Stimulated activated naive CD8-positive, alpha-beta T cell treated with anti-CD3 and anti-CD28 coated beads, Interleukin-15, Interleukin-2, amounts not matched to agents 100 U/mL and 50 U/mL, for 24 hours (primary cell): ENCODE data around the gene XKR8.

Experiments used
- ATAC-seq: fragments of 150-1000 bp; cut with Tn5 transposase; one replicate; pipeline ENCODE4 v1.10.0; 2021
- DNase-seq: peaks from one replicate; pipeline ENCODE4 v3.0.0; 2021

XKR8 gene

DNA sequence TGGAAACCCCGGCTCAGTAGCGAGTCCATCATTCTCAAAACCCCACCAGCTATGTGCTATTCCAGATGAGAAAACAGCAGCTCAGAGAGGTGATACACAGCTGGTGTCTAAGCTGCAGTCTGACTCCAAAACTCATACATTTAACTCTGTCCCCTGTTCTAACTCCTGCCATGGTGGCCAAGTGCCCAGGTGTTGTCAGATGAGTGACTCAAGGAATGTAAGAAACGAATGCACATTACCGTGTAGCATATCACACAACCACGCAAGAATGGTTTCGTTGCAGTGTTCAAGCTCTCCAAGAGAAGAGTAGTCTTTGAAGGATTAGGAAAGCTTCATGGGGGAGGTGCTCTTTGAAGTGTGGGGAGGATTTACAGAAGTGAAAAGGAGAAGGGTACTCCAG lies 4.7 kb upstream of the XKR8 start:
- no peak for DNase-seq

DNA sequence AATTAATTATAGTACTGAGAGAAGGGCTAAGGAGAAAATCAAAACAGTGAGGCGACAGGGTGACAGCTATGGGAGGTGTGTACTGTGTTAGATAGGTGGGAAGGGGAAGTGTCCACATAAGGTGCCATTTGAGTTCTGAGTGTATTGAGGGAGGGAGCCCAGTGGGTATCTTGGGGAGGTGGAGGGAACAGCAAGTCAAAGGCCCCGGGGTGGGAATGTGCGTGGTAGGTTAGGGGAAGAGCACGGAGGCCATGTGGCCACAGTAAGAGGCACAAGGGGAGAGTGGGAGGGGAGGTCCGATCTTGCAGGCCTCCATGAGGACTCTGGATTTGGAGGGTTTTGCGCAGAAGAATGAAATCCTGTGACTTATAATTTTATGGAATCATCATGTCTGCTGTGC lies 3.0 kb upstream of the XKR8 start:
- ATAC-seq (no peak), DNase-seq (no peak)

More for the DNA sequence above, 4.7 kb upstream of the XKR8 start:
- no peak for ATAC-seq

DNA sequence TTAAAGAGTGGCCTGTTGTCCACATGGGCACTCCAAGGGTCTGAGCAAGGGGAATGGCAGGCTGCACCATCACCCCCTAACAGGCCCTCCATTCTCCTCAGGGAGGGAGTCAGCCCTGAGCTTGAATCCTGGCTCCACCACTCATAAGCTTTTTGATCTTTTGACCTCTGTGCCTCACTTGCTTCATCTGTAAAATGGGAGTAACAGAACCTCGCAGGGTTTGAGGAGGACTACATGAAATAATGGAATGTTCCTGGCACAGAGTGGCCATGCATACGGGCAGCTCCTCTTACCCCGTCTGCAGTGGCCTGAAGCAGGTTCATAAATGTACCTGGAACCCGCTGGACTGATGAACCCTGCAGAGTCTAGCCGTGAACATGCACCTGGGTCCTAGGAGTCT lies 2.1 kb upstream of the XKR8 start:
- DNase-seq: no peak
- no peak for ATAC-seq

DNA sequence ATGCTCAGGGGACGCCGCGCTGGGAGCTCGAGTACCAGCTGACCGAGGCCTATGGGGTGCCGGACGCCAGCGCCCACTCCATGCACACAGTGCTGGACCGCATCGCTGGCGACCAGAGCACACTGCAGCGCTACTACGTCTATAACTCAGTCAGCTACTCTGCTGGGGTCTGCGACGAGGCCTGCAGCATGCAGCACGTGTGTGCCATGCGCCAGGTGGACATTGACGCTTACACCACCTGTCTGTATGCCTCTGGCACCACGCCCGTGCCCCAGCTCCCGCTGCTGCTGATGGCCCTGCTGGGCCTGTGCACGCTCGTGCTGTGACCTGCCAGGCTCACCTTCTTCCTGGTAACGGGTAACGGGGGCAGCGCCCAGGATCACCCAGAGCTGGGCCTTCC lies 1.3 kb upstream of the XKR8 start:
- no peak for DNase-seq
- ATAC-seq: no peak

DNA sequence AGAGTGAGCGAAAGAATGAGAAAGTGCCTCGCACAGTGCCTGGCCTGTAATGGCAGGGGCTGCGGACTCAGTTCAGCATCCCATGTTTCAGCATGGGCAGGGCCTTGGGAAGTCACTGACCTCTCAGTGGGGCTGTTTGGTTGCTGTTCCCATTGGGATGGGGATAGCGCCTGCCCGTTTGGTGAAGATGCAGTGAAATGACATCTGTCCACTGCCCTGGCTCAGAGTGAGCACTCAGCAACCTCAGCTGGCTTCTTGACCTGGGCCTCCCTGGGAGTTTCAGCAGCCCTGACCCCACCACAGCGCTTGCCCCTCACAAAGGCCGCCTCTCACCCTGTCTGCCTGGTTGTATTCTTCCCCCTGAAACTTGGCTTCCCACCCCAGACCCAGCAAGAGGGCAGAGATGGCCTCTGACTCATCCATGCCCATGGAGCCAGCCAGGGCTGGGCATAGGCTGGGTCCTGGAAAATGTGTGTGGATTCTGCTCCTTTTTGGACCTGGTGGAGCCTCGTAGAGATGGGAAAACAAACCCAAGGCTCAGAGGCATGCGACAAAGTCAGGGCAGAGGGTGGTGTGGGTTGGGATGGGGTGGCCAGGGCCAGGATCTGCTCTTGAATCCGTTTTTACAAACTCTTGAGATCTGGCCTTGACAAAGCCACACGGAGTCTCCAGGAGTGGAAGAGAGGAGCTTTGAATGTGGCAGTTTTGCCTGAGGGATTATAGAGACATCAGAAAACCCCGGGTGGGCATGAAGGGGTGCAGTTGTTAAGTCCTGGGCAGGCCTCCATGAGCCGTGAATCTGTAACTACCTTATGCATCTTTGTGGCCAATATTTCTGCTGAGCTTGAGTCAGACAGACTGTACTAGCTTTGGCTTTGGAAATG lies 1.2 kb downstream of the XKR8 start:
- no peak for DNase-seq
- no peak for ATAC-seq

DNA sequence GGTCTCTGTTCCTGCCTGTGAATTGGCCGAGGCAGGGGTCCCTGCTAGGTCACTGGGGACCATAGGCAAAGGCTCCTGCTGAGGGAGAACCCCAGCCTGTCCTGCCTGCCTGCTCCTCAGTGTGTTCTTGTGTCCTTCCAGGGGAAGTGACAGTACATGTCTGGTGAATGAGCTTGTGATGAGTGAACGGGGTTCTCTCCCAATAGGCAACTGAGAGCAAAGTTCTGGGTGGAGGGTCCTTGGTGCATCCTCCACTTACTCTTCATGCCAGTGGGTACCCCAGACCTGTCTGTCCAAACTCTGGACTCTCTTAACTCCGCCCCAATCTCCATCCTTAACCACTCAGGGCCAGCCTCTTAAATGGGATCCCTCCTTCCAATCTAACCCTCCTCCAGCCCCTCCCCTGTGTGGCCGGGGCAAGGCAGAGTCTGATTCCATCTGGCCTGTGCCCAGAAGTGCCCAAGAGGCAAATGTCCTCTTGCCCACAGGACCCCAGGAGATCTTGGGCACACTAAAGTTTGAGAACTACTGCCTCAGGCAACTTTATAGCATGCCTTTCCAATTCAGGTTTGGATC lies 2.0 kb downstream of the XKR8 start:
- DNase-seq (no peak), ATAC-seq (no peak)

DNA sequence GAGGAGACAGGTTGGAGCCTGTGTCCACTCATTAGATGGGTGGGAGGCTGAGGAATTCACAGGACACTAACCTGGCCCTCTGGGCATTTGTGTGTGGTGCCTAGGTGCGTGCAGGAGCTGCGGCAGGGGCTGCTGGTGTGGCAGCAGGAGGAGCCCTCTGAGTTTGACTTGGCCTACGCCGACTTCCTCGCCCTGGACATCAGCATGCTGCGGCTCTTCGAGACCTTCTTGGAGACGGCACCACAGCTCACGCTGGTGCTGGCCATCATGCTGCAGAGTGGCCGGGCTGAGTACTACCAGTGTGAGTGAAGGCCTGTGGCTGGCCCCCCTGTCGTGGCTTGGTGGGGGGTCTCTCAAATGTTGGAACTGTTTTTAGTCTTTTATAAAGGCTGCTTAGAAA lies 3.6 kb downstream of the XKR8 start:
- DNase-seq (no peak), ATAC-seq (no peak)

DNA sequence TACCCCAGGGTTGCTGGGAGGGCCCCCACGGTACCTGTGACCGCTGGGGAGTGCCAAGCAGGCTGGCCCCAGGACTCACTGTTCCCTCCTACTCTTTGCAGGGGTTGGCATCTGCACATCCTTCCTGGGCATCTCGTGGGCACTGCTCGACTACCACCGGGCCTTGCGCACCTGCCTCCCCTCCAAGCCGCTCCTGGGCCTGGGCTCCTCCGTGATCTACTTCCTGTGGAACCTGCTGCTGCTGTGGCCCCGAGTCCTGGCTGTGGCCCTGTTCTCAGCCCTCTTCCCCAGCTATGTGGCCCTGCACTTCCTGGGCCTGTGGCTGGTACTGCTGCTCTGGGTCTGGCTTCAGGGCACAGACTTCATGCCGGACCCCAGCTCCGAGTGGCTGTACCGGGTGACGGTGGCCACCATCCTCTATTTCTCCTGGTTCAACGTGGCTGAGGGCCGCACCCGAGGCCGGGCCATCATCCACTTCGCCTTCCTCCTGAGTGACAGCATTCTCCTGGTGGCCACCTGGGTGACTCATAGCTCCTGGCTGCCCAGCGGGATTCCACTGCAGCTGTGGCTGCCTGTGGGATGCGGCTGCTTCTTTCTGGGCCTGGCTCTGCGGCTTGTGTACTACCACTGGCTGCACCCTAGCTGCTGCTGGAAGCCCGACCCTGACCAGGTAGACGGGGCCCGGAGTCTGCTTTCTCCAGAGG lies 6.8 kb downstream of the XKR8 start:
- DNase-seq: no peak
- no peak for ATAC-seq

DNA sequence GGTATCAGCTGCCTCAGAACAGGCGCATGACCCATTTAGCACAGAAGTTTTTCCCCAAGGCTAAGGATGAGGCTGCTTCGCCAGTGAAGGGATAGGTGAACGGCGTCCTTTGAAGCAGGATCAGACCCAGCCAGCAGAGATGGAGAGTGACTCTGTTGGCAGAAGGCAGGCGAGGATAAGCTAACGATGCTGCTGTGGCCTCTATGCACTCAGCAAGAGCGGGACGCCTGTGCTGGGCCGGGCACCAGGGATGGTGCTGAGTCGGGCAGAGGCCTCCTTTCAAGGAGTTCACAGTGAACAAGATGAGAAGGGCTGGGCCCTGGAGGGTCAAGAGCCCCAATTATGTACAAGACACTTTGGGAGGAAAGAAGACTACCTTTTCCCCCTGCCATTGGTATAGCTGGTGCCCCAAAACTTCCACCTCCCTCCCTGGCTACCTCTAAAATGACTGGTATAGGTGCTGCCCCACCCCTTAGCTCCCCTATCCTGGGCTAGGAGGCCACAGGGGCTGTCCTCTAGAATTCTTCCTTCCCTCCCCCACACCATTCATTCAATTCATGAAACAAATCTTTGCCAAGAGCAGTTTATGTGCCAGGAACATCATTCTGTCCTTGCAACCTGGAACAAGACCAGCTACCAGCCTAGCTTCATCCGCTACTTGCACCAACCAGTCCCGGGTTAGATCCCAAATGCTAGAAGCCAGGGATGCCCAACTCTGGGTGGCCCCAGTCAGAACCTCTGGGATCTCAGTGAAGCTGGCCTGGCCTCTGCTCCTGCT lies 7.5 kb downstream of the XKR8 start:
- ATAC-seq (no peak), DNase-seq (no peak)

DNA sequence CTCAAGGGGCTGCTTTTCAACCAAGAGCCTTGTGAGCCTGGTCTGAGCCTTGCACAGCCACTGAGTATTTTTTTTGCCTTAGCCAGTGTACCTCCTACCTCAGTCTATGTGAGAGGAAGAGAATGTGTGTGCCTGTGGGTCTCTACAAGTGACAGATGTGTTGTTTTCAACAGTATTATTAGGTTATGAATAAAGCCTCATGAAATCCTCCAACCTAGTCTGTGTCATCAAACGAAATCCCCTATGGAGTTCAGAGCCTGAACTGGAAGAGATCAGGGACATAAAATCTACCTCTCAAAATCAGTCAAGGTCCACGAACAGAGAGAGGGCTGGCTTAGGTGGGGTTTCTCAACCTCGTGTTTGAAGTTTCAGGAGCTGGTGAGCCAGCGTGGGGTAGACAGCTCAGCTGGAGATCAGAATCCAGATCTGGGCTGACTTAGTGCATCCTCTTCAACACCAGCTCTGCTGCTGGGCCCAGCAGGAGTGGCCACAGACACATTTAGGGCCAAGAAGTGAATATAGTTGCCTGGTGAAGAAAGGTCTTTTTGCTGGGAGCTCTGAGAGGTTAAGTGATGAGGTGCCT lies 8.2 kb downstream of the XKR8 start:
- DNase-seq: no peak
- no peak for ATAC-seq

DNA sequence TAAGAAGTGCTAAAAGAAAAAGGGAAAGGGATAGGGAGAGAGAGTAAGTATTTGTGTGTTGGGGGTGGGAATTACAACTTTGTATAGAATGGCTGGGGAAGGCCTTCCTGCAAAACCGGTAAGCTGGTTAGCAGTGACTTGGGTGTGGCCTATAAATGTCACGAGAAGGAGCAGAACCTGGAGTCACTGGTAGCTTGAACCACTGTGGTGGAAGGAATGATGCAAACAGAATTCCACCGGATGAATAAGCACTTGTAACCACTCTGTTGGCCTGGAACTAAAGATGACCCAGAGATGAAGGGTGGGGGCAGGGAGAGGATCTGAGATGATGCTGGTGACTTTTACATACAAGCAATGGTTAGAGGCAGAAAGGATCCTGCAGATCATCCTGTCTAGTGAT lies 8.9 kb downstream of the XKR8 start:
- ATAC-seq: peak; percentile 72
- peak; percentile 24 for DNase-seq

DNA sequence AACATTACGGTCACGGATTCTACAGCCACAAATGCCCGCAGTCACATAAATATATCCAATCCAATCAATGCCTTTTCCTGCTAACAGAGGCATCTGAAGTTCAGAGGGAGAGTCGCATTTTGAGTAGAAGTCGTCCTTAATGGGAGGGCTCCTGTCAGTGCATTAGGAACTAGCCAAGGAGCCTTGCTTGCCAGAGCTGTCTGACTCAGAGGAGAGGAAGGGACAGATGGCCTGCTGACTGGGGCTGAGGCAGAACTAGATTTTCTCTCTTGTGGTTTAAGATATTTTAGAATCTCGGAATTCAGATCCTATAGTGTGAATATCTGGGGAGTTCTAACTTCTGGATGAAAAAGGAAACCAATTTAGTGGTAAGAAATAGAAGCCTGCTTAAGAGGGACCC lies 10.6 kb downstream of the XKR8 start:
- no peak for ATAC-seq

DNA sequence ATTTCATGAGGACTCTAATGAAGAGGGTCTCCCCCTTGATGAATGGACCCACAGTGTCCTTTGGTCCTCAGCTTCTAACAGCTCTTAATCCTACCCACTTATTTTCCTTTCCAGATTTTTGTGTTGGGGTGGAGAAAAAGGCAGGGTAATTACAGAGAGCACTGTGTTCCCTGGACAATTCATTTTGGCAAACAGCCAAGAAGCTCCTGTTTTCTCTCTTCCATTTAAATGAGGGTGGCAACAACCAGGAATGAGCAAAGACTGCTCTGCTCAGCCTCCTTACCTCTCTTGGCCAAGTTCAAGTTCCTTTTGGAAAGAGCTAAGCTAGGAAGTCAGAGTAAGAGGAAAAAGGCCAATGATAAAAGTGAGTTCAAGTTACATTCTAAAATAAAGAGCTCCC lies 11.9 kb downstream of the XKR8 start:
- ATAC-seq: no peak
- no peak for DNase-seq

More for the DNA sequence above, 10.6 kb downstream of the XKR8 start:
- DNase-seq: no peak

DNA sequence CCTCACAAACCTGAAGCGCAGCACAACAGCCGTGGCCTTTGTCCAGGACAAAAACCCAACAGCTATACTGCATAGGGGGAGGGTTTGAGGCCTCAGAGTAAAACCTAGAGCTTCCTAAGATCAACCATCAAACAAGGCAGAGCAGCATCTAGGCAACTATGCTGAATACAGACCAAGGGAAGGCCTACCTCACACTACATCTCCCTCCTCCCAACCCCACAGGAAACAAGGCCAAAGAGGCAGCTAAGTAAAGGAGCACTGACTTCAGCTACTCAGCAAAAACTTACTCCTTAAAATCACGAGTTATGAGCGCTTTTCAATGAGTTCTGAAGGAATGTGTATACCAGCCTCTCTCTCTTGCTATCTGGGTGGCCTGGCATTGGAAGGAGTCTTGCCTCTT lies 12.4 kb downstream of the XKR8 start:
- no peak for ATAC-seq

DNA sequence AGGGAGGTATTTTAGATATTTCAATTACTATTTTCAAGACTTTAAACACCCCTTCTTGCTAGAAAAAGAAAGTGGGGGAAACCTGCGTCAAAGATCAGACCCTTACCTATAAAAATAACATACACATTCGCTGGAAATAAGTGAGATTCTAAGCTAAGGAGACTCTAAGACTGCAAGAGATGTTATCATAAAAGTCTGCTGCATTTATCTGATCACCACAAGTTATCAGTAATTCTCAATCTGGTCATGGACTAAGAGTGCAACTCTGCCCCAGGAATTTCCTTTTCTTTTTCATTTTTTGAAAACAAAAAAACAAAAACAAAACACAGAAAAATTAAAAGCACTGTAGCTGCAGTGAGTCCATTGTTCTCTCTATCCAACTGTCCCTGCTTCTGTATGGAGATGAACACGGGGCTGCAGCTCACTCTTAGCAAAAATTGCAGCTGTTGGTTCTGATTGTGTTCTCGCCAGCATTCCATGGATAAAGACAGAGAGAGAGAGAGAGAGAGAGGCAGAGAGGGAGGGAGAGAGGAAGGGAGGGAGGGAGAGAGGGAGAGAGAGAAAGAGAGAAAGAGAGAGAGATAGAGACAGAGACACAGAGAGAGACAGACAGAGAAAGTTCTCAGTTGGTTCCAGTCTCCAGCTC lies 14.1 kb downstream of the XKR8 start:
- DNase-seq (no peak), ATAC-seq (no peak)

More for the DNA sequence above, 12.4 kb downstream of the XKR8 start:
- no peak for DNase-seq

DNA sequence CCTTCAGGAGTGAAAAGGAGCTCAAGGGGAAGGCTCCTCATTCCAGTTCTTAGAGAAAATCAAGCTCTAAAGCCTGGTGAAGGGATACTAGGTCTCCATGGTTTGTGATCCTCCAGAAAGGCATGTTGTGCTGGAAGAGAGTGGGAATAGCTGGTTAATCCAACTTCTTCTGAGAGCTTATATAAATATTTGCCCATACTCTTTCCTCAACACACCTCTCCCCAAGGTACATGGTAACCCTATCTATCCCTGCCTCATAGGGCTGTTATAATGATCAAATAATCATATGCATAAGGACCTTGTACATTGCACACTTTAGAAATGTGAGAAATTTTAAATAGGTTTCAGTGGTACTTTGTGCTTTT lies 14.6 kb downstream of the XKR8 start:
- DNase-seq: no peak
- ATAC-seq: no peak

DNA sequence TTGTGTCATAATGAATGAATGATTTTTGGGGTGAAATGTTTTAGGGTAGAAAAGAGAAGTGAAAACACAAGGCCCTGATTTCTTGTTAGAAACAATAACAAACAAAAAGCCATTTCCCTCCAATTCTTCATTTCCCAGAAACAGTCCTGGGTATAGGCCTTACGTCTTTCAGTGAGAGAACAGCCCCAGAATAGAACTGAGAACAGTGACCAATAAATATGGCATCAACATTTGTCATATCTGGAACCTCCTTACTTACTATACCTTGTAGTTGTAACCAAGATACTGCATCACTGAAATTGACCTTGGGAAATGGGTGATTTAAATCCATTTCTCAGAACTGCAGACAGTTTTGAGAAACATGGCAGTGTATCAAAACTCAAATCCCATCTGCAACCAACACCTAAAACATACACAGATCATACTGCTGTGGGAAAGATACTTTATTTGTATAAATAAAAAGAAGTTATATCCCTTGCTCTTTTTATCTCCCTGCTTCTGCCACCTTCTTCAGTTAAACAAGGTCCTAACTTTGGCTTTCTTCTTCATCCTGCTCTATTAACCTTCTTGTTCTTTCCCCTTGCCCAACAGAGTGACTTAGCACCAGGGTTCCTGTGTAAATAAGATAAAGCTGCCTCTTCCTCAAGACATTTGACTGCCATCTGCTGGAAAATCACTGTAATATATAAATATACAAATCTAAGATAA lies 19.5 kb downstream of the XKR8 start:
- ATAC-seq (peak; percentile 52), DNase-seq (no peak)

DNA sequence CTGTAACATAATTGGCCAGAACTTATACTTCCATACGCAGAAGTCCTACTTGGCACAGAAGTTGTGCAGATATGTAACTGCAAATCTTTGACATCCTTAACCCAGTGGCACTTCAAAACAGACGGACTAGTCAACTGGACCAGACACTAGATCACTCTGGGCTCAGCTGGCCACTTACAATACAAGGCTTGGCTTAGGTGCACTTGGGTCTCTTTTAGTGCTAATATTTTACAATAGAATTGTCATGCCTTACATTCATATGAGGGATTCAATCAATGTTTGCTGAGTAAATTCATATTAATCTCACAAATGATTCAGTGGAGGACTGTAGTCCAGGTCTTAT lies 20.1 kb downstream of the XKR8 start:
- DNase-seq (no peak), ATAC-seq (no peak)

DNA sequence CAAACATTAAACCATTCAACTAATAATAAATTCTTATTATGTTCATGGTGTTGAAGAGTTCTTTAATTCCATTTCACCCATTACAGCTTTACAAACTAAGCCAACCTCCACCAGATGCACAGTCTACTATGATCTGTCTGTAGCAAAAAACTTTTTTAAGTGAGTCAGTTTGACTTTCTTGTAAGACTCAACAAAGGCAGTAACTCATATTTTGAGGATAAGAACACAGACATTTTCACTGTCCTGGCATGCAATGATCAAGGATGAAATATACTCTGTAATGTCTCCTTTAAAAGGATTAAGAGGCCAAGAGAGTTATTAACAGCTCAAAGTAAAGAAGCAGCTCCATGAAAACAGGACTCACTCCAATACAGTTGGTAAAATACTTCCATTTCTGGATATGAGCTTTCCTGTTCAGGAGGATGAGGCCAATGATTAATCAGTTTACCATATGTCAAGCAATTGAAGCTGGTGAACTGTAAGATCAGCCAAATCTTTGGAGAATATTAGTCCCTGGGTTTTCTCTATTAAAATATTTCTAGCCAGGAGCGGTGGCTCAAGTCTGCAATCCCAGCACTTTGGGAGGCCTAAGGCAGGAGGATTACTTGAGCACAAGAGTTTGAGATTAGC lies 20.6 kb downstream of the XKR8 start:
- no peak for ATAC-seq
- no peak for DNase-seq

DNA sequence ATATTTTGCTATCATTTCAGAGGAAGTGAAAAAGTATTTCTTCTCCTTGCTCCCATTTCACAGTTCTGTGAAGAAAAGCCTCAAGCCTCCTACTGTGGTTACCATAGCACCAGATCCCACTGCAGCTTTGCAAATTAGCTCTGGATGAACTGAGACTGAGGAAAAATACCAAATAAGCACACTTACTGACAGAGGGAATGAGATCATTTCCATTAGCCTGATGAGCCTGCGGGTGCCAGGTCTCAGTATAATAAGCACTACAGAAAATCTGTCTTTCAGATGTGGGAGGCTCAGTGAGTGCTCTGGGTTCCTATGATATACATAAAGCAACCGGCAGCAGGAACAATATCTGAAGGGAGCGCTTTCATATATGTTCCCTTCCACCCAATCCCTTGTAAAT lies 21.4 kb downstream of the XKR8 start:
- ATAC-seq: no peak
- DNase-seq: no peak
